ENCODE results near the gene CDC42BPA.

- no peak for TF ChIP-seq EZH2 (IDR thresholded peaks at IDR 0.05; ENCODE audit: low read length, missing control alignments)
- no peak for TF ChIP-seq CTCF (conservative IDR thresholded peaks at IDR 0.05 in 1 of 2, IDR thresholded peaks at IDR 0.05 in 1 of 2; ENCODE audit: low read depth in 1 of 2, low read length in 2 of 2)
These were observed 46.4 kb upstream of the CDC42BPA start for GRCh38 chr1:227364657-227365056.
